ENCODE results near the gene CPT1A.

DNA sequence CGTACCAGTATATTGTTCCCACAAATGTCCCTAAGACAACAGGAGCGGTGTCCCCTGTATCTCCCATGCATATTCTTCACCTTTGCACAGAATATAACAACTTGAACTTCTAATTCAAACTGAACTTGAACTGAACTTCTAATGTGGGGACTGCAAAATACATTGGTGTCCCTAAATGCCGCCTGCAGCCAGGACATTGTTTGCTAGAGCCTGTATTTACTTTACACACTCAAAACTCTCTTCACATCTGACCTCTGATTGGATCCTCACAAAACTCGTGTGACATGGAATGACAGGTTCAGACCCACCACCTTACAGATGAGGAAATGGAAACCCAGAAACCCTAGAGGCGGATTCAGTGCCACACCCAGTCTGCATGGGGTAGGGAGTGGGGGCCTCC, 6.4 kb downstream of the CPT1A start:
- no peak for TF ChIP-seq EZH2 (IDR thresholded peaks at IDR 0.05; ENCODE audit: low read length)
- TF ChIP-seq, protein P1, sequence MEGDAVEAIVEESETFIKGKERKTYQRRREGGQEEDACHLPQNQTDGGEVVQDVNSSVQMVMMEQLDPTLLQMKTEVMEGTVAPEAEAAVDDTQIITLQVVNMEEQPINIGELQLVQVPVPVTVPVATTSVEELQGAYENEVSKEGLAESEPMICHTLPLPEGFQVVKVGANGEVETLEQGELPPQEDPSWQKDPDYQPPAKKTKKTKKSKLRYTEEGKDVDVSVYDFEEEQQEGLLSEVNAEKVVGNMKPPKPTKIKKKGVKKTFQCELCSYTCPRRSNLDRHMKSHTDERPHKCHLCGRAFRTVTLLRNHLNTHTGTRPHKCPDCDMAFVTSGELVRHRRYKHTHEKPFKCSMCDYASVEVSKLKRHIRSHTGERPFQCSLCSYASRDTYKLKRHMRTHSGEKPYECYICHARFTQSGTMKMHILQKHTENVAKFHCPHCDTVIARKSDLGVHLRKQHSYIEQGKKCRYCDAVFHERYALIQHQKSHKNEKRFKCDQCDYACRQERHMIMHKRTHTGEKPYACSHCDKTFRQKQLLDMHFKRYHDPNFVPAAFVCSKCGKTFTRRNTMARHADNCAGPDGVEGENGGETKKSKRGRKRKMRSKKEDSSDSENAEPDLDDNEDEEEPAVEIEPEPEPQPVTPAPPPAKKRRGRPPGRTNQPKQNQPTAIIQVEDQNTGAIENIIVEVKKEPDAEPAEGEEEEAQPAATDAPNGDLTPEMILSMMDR (optimal IDR thresholded peaks at IDR 0.05 in 1 of 3, IDR thresholded peaks at IDR 0.05 in 1 of 3, conservative IDR thresholded peaks at IDR 0.05 in 1 of 3; ENCODE audit: extremely low read depth in 1 of 3, insufficient read depth in 2 of 3, low read length in 3 of 3) = no peak
